Naive B cell (primary cell): Measurements from ENCODE around the gene PATJ. TPM values are rescaled to one million over a fixed set of nuclear protein-coding genes. Genes with fewer than 3 reads are reported as not detected.
"Not testable (repeated sequence)": the region's sequence is repeated elsewhere in the genome, so short reads cannot be mapped to it uniquely, and the experiment has no call there.

Source experiments
- ATAC-seq, 2 donors: fragments of 150-1000 bp; cut with Tn5 transposase; 2 replicates each; pipeline ENCODE4 v1.10.0; 2021; ENCODE audit warnings: low read depth in 2 of 2, mild to moderate bottlenecking in 2 of 2, moderate library complexity in 2 of 2
- DNase-seq: peaks from one replicate; pipeline ENCODE4 v3.0.0; 2022
- H3K27ac Mint-ChIP-seq, 6 donors: one replicate each; pipeline ENCODE4 v1.8.0; 2020 to 2022; ENCODE audit warnings: mild to moderate bottlenecking in 6 of 6, mixed read lengths in 6 of 6, moderate library complexity in 5 of 6, inconsistent platforms in 2 of 6
- H3K27me3 Mint-ChIP-seq, 3 donors: one replicate each; pipeline ENCODE4 v1.8.0; 2021 to 2022; ENCODE audit warnings: mixed read lengths in 3 of 3, mild to moderate bottlenecking in 1 of 3
- H3K36me3 Mint-ChIP-seq, 2 donors: one replicate each; pipeline ENCODE4 v1.8.0; 2020 to 2022; ENCODE audit warnings: mixed read lengths in 2 of 2, inconsistent platforms in 1 of 2, mild to moderate bottlenecking in 1 of 2
- H3K4me1 Mint-ChIP-seq, 3 donors: one replicate each; pipeline ENCODE4 v1.8.0; 2020 to 2022; ENCODE audit warnings: mixed read lengths in 3 of 3, inconsistent platforms in 1 of 3, mild to moderate bottlenecking in 1 of 3, moderate library complexity in 1 of 3
- H3K4me3 Mint-ChIP-seq, 8 donors: one replicate each; pipeline ENCODE4 v1.8.0; 2020 to 2022; ENCODE audit warnings: mild to moderate bottlenecking in 8 of 8, mixed read lengths in 8 of 8, moderate library complexity in 8 of 8, inconsistent platforms in 2 of 8
- H3K9me3 Mint-ChIP-seq, 7 donors: one replicate each; pipeline ENCODE4 v1.8.0; 2020 to 2022; ENCODE audit warnings: mixed read lengths in 7 of 7, mild to moderate bottlenecking in 5 of 7, inconsistent platforms in 2 of 7, moderate library complexity in 1 of 7
- polyA plus RNA-seq, 6 donors: library from polyadenylated mRNA; unstranded; fragments of 300-500 nt; fragmentation: Illumina TruSeq; gene quantifications; one replicate each; pipeline ENCODE4 v1.2.3, GENCODE V29; 2021; ENCODE audit warnings: low read depth in 6 of 6

The PATJ gene
- polyA plus RNA-seq, 6 donors from 2014 or later: 5.5 to 18.9 (median 11.0) TPM

DNA sequence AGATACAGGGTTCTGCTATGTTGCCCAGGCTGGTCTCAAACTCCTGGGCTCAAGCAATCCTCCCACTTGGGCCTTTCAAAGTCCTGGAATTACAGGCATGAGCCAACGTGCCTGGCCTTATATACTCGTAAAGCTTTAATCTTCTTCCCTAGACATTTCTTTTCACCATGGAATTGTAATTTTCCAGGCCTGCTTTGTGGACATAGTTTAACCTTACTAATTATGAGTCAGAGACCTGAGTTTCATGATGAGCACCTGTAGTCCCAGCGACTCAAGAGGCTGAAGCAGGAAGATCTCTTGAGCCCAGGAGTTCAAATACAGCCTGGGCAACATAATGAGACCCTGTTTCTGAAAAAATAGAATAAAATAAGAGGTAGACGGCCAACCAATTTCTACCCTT is 12.3 kb downstream of the PATJ start:
- no peaks in the 10 kb centered on the region for H3K36me3 Mint-ChIP-seq
- no peaks in the 10 kb centered on the region for H3K9me3 Mint-ChIP-seq
- H3K4me1 Mint-ChIP-seq: peaks cover 0 to 3% (median 0%) of the 10 kb centered on the region in 3 donors
- H3K4me3 Mint-ChIP-seq: no peak overlapping the region
- H3K27me3 Mint-ChIP-seq: no peaks in the 10 kb centered on the region
- ATAC-seq (no peak), DNase-seq (no peak)
- H3K27ac Mint-ChIP-seq: peak overlapping the region in 1 of 6 donors; percentile 16

GRCh38 chr1:61756773-61757172 is 14.5 kb downstream of the PATJ start:
- Mint-ChIP-seq H3K27me3 (no peaks in the 10 kb centered on the region), H3K36me3 (no peaks in the 10 kb centered on the region), H3K4me3 (no peak overlapping the region), H3K4me1 (peaks cover 0 to 3% (median 0%) of the 10 kb centered on the region in 3 donors), H3K27ac (peak overlapping the region in 1 of 6 donors; percentile 85), H3K9me3 (no peaks in the 10 kb centered on the region)
- DNase-seq: no peak
- ATAC-seq: no peak

- no peak for ATAC-seq
- peaks cover 0 to 3% (median 0%) of the 10 kb centered on the region in 3 donors for H3K4me1 Mint-ChIP-seq
- no peaks in the 10 kb centered on the region for H3K27me3 Mint-ChIP-seq
- H3K27ac Mint-ChIP-seq: peak overlapping the region in 2 of 6 donors; percentile 50 to 59
- no peaks in the 10 kb centered on the region for H3K36me3 Mint-ChIP-seq
- DNase-seq: no peak
- no peaks in the 10 kb centered on the region for H3K9me3 Mint-ChIP-seq
- H3K4me3 Mint-ChIP-seq: no peak overlapping the region
Observed at GRCh38 chr1:61757950-61758349, 15.7 kb downstream of the PATJ start.

- no peaks in the 10 kb centered on the region for H3K4me1 Mint-ChIP-seq
- H3K27ac Mint-ChIP-seq: no peak overlapping the region
- ATAC-seq (no peak), DNase-seq (no peak)
- no peaks in the 10 kb centered on the region for H3K9me3 Mint-ChIP-seq
- H3K36me3 Mint-ChIP-seq: peaks cover 6 to 14% of the 10 kb centered on the region in 2 donors
- no peak overlapping the region for H3K4me3 Mint-ChIP-seq
- H3K27me3 Mint-ChIP-seq: no peaks in the 10 kb centered on the region
Observed at GRCh38 chr1:61770131-61770530, 27.9 kb downstream of the PATJ start.

- Mint-ChIP-seq H3K27ac (no peak overlapping the region), H3K4me3 (no peak overlapping the region), H3K4me1 (no peaks in the 10 kb centered on the region), H3K36me3 (peaks cover 7 to 15% of the 10 kb centered on the region in 2 donors), H3K27me3 (no peaks in the 10 kb centered on the region), H3K9me3 (no peaks in the 10 kb centered on the region)
- no peak for DNase-seq
- no peak for ATAC-seq
Observed at GRCh38 chr1:61776091-61776490, 33.8 kb downstream of the PATJ start.

DNA sequence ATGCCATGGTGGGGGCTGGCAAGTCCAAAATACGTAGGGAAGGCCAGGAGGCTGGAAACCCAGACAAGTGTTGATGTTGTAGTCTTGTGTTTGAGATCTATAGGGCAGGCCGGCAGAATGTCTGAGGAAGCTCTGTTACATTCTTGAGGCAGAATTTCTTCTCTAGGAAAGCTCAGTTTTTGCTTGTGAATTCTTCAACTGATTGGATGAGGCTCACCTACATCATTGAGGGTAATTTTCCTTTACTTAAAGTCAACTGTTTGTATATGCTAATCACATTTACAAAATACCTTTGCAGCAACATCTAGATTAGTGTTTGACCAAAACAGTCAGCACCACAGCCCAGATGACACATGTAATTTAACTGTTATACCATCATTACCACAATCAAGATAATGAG is 37.0 kb downstream of the PATJ start:
- DNase-seq (no peak), ATAC-seq (no peak)
- Mint-ChIP-seq H3K4me3 (no peak overlapping the region), H3K36me3 (peaks cover 7 to 15% of the 10 kb centered on the region in 2 donors), H3K27ac (no peak overlapping the region), H3K4me1 (no peaks in the 10 kb centered on the region), H3K27me3 (no peaks in the 10 kb centered on the region), H3K9me3 (no peaks in the 10 kb centered on the region)

GRCh38 chr1:61781151-61781550 is 38.9 kb downstream of the PATJ start:
- Mint-ChIP-seq H3K36me3 (peaks cover 7 to 8% of the 10 kb centered on the region in 2 donors), H3K4me3 (no peak overlapping the region), H3K9me3 (no peaks in the 10 kb centered on the region), H3K27ac (no peak overlapping the region), H3K4me1 (no peaks in the 10 kb centered on the region), H3K27me3 (no peaks in the 10 kb centered on the region)
- DNase-seq (no peak), ATAC-seq (no peak)

GRCh38 chr1:61782771-61783170 is 40.5 kb downstream of the PATJ start:
- Mint-ChIP-seq H3K4me3 (no peak overlapping the region), H3K4me1 (no peaks in the 10 kb centered on the region), H3K9me3 (no peaks in the 10 kb centered on the region), H3K27me3 (no peaks in the 10 kb centered on the region), H3K27ac (no peak overlapping the region), H3K36me3 (peaks cover 15 to 18% of the 10 kb centered on the region in 2 donors)
- DNase-seq (no peak), ATAC-seq (no peak)

- Mint-ChIP-seq H3K36me3 (peaks cover 10 to 15% of the 10 kb centered on the region in 2 donors), H3K4me3 (no peak overlapping the region), H3K9me3 (no peaks in the 10 kb centered on the region), H3K27ac (no peak overlapping the region), H3K4me1 (no peaks in the 10 kb centered on the region), H3K27me3 (no peaks in the 10 kb centered on the region)
- no peak for DNase-seq
- ATAC-seq: no peak
Observed at GRCh38 chr1:61784726-61785125, 42.4 kb downstream of the PATJ start.

DNA sequence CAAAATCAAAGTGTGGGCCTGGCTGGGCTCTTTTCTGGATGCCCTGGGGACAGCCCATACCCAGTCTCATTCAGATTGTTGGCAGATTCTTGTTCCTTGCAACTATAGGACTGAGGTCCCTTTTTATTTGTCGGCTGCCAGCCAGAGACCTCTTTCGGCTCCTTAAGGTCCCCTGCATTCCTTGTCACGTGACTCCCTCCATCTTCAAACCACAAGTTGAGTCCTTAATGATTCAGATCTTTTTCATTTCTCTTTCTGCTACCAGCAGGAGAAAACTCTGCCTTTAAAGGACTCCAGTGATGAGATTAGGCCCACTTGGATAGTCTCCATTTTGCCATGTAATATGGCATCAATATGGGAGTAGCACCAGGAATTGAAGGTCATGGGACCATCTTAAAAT is 48.6 kb downstream of the PATJ start:
- ATAC-seq: no peak
- Mint-ChIP-seq H3K27me3 (no peaks in the 10 kb centered on the region), H3K9me3 (no peaks in the 10 kb centered on the region), H3K36me3 (peaks cover 16 to 29% of the 10 kb centered on the region in 2 donors), H3K4me1 (no peaks in the 10 kb centered on the region), H3K4me3 (no peak overlapping the region), H3K27ac (no peak overlapping the region)
- no peak for DNase-seq

DNA sequence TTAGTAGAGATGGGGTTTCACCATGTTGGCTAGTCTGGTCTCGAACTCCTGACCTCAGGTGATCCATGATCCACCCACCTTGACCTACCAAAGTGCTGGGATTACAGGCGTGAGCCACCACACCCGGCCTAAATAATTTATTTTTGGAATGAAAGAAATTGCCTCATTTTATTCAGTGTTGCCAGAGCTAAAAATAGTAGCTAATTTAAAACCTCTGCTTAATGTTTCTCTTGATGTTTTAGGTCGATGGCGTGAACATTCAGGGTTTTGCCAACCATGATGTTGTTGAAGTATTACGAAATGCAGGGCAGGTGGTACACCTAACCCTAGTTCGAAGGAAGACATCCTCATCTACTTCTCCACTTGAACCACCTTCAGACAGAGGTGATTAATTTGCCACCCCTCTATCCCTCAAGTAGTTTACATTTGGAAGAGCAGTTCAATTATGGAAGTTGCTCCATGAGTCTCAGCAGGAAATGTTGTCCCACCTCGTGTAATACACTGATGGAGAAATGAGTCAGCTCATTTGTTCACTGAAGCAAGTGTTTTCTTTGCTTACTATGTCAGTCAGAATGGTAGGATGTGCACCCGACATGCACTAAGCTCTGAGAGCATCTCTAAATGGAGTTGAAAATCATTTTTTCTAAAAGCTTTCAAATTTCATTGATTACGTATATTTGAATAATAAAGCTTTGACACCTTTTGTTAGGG is 54.9 kb downstream of the PATJ start:
- Mint-ChIP-seq H3K27ac (peak overlapping the region in 1 of 6 donors; percentile 10), H3K36me3 (peaks cover 17 to 28% of the 10 kb centered on the region in 2 donors), H3K4me1 (no peaks in the 10 kb centered on the region), H3K4me3 (no peak overlapping the region), H3K9me3 (peaks cover 0 to 1% (median 0%) of the 10 kb centered on the region in 7 donors), H3K27me3 (no peaks in the 10 kb centered on the region)
- DNase-seq: no peak
- no peak for ATAC-seq

DNA sequence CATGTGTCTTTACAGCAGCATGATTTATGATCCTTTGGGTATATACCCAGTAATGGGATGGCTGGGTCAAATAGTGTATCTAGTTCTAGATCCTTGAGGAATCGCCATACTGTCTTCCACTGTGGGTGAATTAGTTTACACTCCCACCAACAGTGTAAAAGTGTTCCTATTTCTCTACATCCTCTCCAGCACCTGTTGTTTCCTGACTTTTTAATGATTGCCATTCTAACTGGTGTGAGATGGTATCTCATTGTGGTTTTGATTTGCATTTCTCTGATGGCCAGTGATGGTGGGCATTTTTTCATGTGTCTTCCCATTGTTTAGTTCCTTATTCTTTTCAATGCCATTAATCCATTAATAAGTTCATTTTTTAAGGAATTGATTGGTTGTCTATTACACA is 58.8 kb downstream of the PATJ start:
- H3K4me1 Mint-ChIP-seq, H3K27me3 Mint-ChIP-seq, DNase-seq, H3K9me3 Mint-ChIP-seq, ATAC-seq, H3K27ac Mint-ChIP-seq, H3K4me3 Mint-ChIP-seq: not testable (repeated sequence)
- H3K36me3 Mint-ChIP-seq: peaks cover 18 to 30% of the 10 kb centered on the region in 2 donors

DNA sequence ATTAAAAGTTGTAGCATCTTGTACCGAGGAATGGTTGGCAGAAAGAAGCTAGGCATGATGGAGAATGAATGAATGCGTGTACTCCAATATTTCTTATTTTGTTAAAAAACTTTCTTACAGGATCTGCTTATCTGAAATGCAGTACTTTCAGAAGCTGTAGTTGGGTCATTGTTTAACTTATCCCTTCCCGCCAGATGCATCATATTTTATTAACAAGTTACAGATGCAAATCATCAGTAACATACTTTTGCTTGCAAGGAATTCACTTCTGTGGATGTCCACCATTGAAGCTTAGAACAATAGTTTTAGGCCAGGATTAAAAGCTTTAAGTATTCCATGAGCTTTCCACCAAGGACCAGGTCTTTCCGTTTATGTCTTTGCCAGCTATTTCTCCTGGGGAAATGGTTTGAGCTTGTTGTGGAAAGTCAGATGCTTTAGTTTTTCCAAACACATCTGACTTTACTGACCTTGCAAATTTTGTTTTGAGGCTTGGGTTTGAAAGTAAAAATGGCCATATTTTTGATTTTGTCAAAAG is 65.4 kb downstream of the PATJ start:
- Mint-ChIP-seq H3K27ac (no peak overlapping the region), H3K27me3 (no peaks in the 10 kb centered on the region), H3K4me3 (no peak overlapping the region), H3K9me3 (peaks cover 0 to 4% (median 0%) of the 10 kb centered on the region in 7 donors), H3K4me1 (no peaks in the 10 kb centered on the region), H3K36me3 (peaks cover 18 to 28% of the 10 kb centered on the region in 2 donors)
- ATAC-seq: no peak
- no peak for DNase-seq

GRCh38 chr1:61808321-61808720 is 66.0 kb downstream of the PATJ start:
- H3K27me3 Mint-ChIP-seq: no peaks in the 10 kb centered on the region
- H3K36me3 Mint-ChIP-seq: peaks cover 24 to 28% of the 10 kb centered on the region in 2 donors
- DNase-seq (no peak), ATAC-seq (no peak)
- no peak overlapping the region for H3K4me3 Mint-ChIP-seq
- H3K4me1 Mint-ChIP-seq: no peaks in the 10 kb centered on the region
- peaks cover 0 to 4% (median 0%) of the 10 kb centered on the region in 7 donors for H3K9me3 Mint-ChIP-seq
- H3K27ac Mint-ChIP-seq: no peak overlapping the region
